ENCODE results near the gene DTNBP1.
"Not testable (repeated sequence)": the region's sequence is repeated elsewhere in the genome, so short reads cannot be mapped to it uniquely, and the experiment has no call there.

The DTNBP1 gene

GRCh38 chr6:15665237-15665636 is 2.4 kb upstream of the DTNBP1 start:
- DNase-seq = no peak

DNA sequence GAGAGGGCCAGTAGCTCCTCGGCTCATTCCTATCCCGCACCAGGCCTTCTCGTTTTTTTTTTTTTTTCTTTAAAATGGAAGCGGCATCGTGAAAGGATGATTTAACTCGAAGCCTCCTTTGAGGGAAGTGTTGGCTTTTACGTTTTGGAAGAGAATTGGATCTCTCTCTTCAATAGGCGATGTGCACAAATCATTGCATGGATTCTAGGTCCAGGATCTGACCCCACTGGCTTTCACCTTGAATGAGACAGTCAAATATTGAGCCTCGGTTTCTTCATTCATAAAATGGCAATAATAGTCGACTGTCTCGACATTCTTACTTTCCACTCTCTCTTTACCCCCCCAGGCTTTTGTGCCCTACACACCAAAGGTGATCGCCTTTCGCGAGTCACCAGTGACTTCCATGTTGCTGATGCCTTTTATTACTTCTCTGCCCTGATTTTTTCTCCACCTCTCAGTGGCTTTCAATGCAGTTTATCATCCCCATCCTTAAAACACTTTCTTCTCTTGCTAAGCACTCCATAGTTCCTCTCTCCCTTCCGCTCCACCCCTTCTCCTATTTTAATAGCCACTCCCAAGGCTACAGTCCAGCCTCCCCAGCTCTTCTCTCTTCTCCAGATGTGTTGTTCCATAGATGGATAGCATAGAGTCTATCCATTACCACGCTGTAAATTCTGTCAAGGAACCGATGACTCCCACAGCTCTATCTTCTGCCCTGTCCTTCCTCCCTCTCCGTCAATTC is 473 bp upstream of the DTNBP1 start:
- no peak for DNase-seq

DNA sequence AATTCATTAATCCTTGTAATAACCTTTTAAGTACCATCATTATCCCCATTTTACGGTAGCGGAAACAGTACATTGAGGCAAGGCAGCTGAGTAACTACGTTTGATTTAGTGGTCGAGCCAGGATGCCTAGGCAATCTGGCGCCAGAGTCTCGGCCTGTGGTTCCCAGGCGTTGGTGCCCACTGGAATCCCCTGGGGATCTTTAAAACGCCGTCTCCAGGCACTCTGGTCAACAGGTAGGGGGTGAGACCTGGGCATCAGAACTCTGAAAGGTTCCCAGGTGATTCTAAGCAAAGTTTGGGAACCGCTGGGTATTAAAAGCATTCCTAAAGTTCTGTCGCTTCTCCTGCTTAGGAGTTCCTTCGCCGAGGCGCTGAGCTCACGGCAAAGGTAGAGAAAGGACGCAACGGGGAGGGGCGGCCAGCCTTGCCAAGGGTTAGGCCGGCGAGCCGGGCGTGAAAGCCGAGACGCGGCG is 939 bp downstream of the DTNBP1 start:
- no peak for DNase-seq

DNA sequence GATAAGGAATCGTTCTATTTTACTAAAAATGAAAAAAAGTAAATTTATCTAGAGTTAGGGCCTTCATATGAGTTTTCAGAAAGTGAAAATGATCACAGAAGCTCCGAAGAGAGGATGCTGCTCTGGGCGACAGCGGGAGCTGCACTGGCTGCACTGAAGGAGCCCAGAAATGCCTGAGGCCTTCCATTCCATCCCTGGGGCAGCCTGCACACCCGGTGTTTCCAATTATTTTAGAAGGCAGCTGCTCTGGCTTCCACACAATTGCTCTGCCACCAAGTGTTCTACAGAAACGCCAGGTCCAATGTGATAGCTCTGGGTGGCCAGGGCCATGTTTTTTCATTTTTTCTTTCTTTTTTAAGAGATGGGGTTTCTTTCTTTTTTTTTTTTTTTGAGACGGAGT is 3.6 kb downstream of the DTNBP1 start:
- no peak for DNase-seq

DNA sequence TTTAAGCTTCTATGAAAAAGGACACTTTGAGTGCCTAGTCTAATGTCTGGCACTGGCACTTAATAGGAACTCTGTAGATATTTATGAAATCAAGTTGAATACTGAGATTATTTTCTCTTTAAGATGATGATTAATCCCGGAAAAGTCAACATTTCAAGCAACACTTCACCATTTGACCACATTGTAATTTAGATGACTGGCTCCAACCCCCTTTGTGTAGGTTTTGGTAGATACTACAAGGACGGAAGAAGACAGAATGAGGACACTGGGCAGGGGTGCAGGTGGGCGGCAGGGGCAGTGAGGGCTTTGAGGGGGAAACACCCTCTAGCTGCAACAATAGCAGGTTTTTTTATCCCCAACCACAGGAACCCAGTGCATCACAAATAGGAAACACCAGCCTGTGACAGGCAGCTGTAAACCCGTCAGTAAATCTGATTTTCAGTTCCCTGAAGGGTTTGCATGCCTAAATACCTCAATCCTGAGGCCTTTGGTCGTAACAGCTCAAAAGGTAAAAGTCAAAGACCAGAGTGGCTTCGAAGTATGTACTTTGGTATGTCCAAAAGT is 4.6 kb downstream of the DTNBP1 start:
- DNase-seq = no peak

- DNase-seq = no peak
Observed at GRCh38 chr6:15657290-15657689, 5.5 kb downstream of the DTNBP1 start.

GRCh38 chr6:15656145-15656544 is 6.7 kb downstream of the DTNBP1 start:
- DNase-seq = no peak

- no peak for DNase-seq
Observed at GRCh38 chr6:15654250-15654649, 8.6 kb downstream of the DTNBP1 start.

GRCh38 chr6:15653581-15653980 is 9.2 kb downstream of the DTNBP1 start:
- no peak for DNase-seq

DNA sequence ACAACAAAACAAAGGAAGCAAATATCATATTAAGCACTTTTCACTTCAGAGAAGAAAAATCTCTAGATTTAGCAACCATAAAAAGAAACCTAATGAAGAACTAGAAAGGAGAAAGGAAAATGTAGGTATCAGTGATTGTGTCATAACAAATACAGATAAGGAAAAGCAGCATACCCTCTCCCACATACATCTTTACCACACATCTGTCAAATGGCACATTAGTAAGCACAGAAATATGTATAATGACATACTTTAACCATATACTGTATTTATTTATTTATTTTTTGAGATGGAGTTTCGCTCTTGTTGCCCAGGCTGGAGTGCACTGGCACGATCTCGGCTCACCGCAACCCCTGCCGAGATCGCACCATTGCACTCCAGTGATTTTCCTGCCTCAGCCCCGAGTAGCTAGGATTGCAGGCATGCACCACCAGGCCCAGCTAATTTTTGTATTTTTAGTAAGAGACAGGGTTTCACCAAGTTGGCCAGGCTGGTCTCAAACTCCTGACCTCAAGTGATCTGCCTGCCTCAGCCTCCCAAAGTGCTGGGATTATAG is 12.7 kb downstream of the DTNBP1 start:
- DNase-seq = not testable (repeated sequence)

GRCh38 chr6:15644904-15645303 is 17.9 kb downstream of the DTNBP1 start:
- no peak for DNase-seq

- DNase-seq = no peak
Observed at GRCh38 chr6:15643542-15643941, 19.3 kb downstream of the DTNBP1 start.

DNA sequence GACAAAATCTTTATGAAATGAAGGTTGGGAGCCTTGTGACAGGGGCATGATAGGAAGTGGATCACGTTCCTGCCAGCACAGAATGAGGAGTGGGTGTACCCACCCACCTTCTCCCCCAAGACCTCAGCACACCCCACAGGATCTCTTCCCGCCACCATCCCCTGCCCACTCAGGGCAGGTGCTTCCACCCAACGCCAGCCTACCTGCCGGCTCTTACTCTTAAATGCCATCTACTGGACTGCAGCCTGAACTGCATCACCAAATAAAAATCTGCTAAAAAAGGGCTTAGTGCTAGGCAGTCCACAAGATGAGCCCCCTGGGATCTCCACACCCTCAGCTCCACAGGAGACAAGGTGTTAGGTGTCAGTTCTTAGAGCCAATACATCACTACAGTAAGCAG is 20.6 kb downstream of the DTNBP1 start:
- DNase-seq = no peak

DNA sequence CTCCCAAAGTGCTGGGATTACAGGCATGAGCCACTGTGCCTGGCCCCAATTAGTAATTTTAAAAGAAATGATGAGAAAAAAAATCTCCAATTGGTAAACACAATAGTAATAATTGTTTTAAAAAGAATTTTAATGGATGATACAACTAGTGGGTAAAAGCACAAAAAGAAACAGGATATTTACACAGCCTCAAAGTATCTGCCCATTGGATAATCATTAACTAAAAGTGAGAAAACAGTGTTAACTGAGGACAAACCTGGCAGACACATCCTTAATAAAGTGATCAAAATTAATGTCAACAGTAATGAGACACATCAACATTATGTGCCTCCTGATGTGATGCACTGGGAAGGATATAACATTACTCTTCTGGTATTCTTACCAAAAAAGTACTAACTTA is 24.5 kb downstream of the DTNBP1 start:
- no peak for DNase-seq

GRCh38 chr6:15631432-15631831 is 31.4 kb downstream of the DTNBP1 start:
- DNase-seq = no peak

- no peak for DNase-seq
Observed at GRCh38 chr6:15630202-15630601, 32.6 kb downstream of the DTNBP1 start.

DNA sequence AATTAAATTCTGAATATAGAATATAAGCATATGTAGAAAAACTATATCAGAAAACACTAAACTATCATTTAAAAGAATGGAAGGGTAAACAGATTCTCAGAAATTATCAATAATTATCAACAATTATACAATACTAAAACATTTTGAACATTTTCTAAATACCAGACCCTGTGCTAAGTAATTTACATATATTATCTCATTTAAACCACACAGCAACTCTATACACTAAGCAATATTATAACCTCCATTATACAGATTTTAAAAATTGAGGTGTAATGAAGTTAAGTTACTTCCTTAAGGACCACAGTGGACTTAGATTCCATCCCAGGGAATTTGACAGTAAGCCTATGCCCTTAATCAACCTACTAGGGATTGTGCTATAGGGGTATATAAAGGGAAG is 33.3 kb downstream of the DTNBP1 start:
- DNase-seq = no peak

DNA sequence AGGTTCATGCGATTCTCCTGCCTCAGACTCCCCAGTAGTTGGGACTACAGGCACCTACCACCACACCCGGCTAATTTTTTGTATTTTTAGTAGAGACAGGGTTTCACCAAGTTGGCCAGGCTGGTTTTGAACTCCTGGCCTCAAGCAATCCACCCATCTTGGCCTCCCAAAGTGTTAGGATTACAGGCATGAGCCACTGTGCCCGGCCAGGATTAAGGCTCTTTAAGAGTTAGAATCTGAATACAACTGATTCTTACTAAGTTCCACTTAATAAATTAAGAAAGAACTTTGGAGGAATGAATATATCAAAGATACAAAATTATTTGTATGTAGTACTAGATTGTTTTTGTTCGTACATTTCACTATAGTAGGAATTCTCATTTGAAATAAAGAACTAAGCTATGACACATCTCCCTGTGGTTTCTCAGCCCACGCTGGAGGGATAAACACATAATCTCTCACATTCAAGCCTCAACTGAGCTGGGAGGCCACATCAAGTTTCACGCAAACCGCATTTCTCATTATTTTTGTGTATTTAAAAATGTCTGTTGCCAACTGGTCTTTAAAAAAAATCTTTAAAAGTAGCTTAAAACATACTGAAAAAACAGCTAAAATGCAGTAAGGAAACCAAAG is 34.2 kb downstream of the DTNBP1 start:
- DNase-seq = no peak

- DNase-seq = no peak
Observed at GRCh38 chr6:15627821-15628220, 35.0 kb downstream of the DTNBP1 start.

GRCh38 chr6:15626878-15627674 is 35.8 kb downstream of the DTNBP1 start:
- DNase-seq = no peak

DNA sequence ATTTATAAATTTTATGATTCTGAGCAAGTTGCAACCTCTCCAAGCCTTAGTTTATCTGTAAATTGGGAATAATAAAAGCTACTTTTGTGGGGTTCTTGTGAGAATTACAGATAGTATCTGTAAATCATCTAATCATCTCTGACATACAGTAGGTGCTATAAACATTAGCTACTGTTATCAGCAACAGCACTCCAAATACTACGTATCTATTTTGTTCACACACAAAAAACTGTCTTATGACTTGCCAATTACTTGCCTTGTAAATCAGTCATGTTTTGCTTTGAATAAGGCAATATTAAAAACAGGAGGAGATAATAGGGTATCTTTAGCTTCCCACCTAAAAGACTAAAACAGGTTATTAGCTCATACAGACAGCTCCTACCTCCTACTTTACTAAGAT is 36.7 kb downstream of the DTNBP1 start:
- no peak for DNase-seq

DNA sequence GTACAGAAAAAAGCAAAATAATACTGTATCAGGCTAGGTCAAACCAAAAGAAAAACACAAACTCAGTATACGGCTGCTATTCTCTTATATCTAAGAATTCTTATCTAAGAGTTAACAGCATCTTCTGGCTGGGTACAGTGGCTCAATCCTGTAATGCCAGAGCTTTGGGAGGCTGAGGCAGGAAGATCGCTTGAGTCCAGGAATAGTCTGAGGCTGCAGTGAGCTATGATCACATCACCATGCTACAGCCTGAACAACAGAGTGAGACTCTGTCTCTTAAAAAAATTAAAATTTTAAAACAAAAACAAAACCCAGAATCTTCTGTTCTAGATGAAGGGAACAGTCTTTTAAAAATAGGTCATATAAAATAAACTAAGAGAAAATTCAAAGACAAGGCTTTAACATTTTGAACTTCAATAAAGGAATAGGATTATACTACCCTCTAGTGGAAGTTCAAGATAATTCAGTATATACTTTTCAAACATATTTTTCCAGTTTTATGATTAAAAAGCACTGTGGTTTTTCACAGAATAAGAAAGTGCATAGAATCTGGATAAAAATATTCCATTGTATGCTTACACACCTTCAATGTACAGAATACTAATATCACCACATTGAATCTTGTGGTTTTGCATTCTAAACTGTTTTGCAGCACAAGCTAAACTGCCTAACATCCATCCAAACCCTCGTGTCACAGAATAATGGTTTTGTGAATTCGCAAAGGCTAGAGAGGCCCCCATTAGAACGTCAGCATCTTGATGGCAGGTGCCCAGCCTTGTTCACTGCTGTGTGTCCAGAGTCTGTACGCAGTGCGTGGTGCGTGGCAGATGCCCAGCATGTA is 39.3 kb downstream of the DTNBP1 start:
- DNase-seq = peak; percentile 66
